ENCODE data around the gene ADGRA1.

ADGRA1 gene

GRCh38 chr10:133056001-133056400 lies 31.7 kb upstream of the ADGRA1 start:
- no peak for DNase-seq (ENCODE audit: low read depth)

DNA sequence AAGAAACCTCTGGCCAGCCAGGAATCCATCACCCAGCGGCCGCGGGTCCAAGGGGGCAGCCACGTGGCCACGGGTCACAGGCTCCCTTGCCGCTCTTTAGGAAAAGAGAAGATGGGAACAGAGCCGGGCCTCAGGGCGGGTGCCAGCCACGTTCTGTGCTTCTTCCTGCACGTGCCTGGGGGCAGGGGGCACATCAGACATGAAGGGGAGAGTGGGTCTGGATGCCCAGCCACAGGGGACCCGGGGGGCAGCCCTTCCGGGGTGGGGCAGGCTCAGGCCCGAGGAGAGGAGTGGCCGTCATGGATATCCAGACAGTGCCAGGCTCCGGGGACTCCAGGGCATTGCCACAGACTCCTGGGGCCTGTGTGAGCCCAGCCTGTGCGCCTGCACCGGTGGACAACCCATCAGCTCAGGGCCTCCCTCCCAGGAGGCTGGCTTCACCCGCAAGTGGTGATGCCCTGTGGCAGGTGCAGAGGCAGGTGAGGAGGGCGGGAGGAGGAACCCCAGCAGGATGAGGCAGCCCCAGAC lies 31.0 kb upstream of the ADGRA1 start:
- no peak for DNase-seq (ENCODE audit: low read depth)

DNA sequence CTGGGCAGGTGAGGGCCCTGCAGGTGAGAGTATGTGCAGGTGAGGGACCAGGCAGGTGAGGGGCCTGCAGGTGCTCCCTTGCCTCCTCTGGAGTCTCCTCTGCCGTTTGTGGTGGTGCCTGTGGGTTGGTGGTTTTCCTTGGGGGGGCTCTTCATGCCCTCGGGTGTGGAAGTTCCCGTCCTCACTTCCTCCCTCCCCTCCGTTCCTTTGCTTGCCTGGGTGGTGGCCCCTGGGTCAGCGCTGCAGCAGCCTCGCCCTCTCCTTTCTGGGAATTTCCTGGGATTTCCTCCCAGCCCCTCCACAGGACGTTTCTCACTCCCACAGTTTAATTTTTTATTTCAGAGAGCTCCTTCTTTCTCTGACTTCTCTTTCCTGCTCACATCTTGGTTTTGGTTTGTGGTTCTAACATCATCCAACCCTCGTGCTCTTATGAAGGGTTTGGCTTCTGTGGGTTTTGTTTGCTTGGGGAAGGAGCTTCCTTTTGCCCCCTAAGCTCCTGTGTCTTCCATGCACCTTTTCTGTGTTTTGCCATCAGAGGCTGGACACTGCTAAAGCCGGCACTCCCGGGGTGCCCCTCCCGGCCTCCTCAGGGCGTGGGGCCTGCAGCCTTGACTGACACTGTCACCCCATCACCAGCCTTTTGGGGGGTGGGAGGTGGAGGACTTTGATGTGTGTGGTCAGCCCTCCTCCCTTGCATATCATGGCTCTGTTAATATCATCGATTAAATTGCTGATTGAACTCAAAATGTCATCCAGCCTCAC lies 29.2 kb upstream of the ADGRA1 start:
- no peak for DNase-seq (ENCODE audit: low read depth)

DNA sequence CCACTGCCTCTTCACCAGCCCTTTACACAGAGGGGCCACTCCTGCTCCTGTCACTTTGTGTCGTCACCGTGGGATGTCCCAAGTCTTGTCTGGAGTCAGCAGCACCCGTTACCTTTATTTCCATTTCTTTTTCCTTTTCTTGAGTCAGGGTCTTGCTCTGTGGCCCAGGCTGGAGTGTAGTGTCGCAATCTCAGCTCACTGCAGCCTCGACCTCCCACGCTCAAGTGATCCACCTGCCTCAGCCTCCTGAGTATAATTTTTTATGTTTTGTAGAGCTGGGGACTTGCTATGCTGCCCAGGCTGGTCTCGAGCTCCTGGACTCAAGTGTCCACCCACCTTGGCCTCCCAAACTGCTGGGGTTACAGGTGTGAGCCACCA lies 28.6 kb upstream of the ADGRA1 start:
- no peak for DNase-seq (ENCODE audit: low read depth)

DNA sequence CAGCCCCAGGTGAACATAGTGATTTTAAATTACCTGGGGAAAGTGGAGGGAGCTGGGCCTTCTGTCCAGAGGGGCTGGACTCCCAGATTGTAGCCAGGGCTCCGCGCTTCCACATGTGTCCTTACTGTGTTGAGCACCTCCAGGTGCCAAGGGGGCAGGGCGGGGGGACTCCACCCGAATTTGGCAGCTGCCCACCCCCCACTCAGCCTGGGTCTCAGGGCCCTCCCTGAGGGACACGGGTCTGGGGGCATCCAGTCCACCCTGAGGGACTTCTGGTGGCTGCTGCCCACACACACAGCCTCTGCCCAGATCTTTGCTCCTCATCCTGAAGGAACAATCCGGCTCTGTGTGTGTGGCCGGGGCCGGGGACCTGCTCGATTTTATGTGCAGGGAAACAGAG lies 28.2 kb upstream of the ADGRA1 start:
- no peak for DNase-seq (ENCODE audit: low read depth)

- DNase-seq (ENCODE audit: low read depth): no peak
Measured at GRCh38 chr10:133060022-133060421, 27.7 kb upstream of the ADGRA1 start.

- no peak for DNase-seq (ENCODE audit: low read depth)
Measured at GRCh38 chr10:133060466-133060865, 27.3 kb upstream of the ADGRA1 start.

DNA sequence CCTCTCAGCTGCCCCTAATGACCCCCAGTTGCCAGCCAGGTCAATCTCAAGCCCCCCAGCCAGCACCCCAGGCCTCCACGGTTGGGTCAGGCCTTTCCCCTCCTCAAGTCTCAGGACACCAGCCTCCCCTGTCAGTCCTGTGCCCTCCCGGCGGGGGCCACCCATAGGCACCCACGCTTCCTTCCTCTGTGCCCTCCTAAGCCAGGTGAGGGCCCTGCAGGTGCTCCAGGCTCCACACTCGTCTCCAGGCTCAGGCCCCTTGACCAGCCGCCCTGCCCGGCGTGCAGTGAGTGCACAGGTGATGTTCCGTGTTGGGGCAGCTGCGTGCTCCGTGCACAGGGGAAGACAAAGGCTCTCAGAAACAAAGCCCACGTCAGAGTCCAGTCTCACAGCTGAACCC lies 26.8 kb upstream of the ADGRA1 start:
- no peak for DNase-seq (ENCODE audit: low read depth)

GRCh38 chr10:133061296-133062038 lies 26.3 kb upstream of the ADGRA1 start:
- DNase-seq (ENCODE audit: low read depth): no peak

DNA sequence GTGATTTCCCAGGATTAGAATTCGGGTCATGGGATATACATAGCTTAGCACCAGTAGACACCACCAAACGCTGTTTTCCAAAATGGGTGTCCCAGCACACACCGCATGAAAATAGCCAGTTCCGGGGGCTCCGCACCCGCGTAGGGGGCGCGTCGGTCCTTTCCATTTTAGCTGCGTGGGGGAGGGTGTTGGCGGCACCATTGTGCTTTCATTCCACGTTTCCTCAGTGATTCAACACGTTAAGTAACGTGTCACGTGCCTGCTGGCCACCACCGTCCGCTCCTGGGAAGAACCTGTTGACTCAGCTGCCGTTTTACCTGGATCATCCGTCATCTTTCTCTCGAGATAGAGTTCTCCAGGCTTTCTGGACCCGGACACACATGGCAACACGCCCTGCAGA lies 25.6 kb upstream of the ADGRA1 start:
- no peak for DNase-seq (ENCODE audit: low read depth)

DNA sequence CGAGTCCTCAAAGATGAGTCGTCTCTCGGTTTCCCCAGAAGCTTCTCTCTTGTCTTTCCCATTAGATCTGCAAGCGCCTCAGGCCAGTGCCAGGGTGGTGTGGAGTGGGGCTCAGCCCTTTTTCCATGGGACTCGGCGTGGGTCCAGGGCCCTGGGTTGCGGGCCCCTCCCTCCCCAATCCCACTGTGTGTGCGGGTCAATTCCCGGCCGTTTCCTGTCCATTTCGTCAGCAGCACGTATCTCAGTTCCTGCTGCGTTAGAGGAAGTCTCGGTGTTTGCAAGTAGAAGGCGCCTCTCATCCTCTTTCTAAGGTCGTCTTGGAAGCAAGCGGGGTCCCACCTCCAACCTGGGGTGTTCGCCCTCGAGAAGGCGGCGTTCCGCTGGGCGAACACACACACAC lies 25.1 kb upstream of the ADGRA1 start:
- DNase-seq (ENCODE audit: low read depth): no peak

- DNase-seq (ENCODE audit: low read depth): no peak
Measured at GRCh38 chr10:133067149-133068105, 20.3 kb upstream of the ADGRA1 start.

DNA sequence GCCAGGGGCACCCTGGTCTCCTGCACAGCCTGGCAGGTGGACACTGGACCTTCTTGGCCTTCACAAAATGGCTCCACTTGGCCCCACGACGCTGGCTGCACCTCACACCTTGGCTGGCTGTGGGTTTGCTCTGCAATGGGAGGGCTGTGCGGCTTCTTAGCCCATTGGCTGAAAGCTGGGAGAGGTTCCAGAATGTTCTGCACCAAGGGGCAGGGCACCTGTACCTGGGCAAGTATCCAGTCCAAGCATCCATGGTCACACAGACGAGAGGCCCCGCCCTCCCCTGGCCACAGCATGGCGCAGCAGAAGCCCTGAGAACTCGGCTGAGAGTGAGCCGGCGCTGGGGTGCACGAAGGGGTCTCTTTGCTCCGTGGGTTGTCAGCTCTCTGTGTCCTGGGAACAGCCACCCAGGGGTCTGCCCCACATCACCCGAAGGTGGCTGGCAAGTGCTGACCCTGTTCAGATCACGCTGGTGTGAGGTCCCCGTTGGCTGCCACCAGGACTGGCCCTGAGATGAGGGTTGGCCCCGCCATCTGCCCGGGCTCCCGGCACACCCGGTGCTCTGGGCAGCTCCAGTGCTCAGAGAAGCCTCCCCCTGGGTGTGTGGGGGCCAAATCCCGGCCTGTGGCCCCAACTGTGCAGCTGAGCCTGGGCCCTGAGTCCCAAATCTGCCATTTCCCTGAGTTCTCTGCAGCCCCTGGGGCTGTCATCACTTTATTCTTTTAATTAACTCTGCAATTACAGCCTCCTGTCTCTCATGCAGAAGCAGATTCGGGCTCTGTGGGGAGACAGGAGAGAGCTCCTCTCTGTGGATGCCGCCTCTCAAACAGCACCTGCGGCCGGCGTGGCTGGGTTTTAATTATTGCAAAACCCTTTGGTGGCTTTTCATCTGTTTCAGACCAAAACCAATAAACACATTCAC lies 19.4 kb upstream of the ADGRA1 start:
- no peak for DNase-seq (ENCODE audit: low read depth)

DNA sequence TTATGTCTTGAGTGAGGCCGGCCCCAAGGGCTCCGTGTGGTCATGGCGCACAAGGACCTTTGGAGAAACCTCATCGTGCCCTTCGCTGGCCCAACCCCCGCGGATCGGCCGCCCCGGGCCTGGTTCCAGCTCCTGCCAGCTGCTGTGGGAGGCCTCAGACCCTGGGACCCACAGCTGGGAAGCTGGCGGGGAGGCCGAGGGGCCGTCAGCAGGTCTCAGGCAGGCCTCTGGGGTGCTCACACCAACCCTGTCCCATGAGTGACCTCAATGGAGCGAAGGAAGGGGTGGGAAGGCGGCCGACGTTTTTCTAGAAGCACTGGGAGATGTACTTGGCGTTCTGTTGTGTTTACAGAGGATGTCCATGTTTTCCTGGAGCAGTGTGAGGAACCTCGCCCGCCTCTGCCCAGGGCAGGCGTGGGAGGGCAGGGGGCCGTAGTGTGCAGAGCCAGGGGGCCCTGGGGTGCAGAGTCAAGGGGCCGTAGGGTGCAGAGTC lies 18.6 kb upstream of the ADGRA1 start:
- no peak for DNase-seq (ENCODE audit: low read depth)

GRCh38 chr10:133070405-133070804 lies 17.3 kb upstream of the ADGRA1 start:
- DNase-seq (ENCODE audit: low read depth): no peak

DNA sequence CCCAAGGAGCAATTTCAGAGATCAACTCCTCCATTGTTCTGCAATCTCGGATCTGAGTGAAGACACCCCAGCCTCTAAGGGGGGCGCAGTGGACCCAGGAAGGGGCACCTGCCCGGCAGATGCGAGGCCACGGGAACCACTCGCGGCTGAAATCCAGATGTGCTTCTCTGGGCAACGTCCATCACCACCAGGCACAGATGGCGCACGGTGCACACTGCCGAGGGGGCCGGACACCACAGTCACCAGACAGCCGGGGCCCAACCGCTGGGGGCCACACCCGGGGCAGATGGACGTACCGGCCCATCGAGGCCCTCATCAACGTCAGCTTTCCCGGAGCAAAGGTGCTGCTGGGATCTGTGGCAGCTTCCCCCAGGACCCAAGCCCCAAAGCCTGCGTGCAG lies 16.9 kb upstream of the ADGRA1 start:
- DNase-seq (ENCODE audit: low read depth): no peak

DNA sequence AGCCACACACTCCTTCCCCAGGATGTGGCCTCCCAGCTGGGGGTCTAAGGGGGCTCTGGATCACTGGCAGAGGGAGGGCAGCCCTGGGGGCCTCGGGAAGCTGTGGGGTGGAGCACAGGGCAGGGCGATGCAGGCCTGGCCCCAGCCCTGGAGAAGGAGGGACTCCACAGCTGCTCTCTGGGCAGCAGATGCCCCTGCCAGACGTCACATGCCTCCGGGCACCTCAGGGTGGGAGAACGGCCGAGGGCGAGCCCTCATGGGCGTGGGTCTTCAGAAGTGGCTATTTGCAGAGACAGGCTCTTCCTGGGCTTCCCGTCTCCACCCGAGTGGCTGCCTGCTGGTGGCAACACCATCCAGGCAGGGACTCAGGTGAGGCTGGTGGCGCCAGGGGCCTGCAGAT lies 16.0 kb upstream of the ADGRA1 start:
- no peak for DNase-seq (ENCODE audit: low read depth)

DNA sequence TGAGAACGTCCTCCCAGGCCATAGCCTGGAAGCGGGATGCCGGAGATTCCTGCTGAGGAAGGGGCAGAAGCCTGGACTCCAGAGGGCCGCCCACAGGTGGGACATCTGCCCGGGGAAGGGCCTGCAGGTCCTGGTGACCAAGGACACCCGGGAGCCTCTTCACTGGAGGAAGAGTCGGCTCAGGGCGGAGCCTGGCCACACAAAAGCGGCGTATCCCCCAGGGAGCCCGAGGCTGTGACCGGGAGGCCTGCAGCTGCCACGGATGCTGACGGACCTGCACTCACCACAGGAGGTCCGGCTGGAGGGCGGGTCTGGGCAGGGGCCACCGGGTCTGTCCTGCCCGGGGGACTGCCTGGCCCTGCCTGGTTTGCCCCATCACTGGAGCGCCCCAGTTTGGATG lies 15.5 kb upstream of the ADGRA1 start:
- DNase-seq (ENCODE audit: low read depth): no peak

DNA sequence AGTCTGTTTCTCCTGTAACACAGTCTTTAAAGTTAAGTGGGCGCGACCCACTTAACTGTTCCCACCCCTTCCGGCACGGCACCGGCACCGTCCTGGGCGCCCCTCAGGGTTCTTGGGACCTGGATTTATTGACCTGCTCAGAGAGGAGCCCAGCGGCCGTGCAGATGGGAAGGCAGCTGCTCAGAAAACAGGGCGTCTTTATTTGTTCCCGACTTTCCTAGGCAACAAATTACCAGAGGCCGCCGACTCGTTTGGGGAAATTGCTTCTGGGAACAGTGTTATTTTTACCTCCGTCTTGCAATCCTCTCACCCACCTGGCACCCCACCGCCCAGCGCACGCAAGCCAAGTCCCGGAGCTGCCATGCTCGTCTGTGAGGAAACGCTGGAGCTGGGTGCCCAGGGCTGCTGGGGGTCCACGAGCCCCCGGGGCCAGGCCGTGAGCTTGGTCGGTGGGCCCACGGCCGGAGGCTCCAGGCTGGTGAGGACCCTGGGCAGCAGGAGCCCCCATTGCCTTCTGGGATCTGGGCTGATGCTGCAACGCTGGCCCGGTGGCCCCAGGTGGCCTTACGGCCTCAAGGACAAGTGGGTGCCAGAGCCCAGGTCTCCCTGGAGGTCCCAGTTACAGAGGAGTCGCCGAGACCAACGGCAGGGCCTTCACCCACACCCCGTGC lies 14.9 kb upstream of the ADGRA1 start:
- no peak for DNase-seq (ENCODE audit: low read depth)

DNA sequence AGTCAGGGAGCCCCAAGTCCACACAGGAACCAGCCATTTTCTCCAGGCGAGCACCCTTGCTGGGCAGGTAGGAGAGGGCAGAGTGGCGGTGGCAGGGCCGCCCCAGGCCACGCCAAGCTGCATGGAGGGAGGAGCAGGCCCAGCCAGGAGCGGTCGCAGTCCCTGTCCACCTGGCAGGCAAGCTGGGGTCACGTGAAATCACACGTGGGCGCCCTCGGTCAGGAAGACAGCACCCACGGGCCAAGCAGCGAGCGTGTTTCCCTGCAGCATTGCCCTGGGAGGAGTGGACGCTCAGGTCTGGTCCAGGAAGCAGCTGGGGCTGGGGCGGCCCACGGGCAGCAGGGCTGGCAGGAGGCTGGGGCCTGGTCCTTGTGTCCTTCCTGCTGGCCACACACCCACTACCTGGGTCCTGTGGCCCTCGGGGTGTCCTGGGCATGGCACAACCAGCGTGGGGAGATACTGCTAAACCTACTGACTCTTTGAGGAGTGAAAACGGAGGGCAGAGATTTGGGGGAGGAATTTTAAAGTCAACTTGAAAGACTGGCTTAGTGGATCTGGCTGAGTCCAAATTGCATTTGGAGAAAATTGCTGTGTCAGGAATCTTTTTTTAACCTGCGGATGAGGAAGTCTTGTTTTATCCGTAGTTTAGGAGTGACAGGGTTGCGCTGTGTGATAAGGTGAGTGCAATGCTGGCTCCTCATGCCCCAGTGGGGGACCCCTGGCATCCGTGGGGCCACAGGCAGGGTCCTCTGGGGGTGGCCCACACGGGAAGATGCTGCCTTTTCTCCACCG lies 12.2 kb upstream of the ADGRA1 start:
- DNase-seq (ENCODE audit: low read depth): no peak

Measured in stimulated activated CD8-positive, alpha-beta memory T cell treated with anti-CD3 and anti-CD28 coated beads, Interleukin-15, amount 100 ng/mL, for 24 hours (primary cell).